Measurements from ENCODE around the gene ABHD12. TPM values are rescaled to one million over a fixed set of nuclear protein-coding genes. Genes with fewer than 3 reads are reported as not detected.
"Not testable (repeated sequence)": the region's sequence is repeated elsewhere in the genome, so short reads cannot be mapped to it uniquely, and the experiment has no call there.

The ABHD12 gene
- total RNA-seq, 1 donor from 2014 or later: 49.4 TPM

GRCh38 chr20:25269057-25269832 is 121.4 kb downstream of the ABHD12 start:
- DNase-seq (ENCODE audit: extremely low read depth, low read depth, low spot score): no peak

DNA sequence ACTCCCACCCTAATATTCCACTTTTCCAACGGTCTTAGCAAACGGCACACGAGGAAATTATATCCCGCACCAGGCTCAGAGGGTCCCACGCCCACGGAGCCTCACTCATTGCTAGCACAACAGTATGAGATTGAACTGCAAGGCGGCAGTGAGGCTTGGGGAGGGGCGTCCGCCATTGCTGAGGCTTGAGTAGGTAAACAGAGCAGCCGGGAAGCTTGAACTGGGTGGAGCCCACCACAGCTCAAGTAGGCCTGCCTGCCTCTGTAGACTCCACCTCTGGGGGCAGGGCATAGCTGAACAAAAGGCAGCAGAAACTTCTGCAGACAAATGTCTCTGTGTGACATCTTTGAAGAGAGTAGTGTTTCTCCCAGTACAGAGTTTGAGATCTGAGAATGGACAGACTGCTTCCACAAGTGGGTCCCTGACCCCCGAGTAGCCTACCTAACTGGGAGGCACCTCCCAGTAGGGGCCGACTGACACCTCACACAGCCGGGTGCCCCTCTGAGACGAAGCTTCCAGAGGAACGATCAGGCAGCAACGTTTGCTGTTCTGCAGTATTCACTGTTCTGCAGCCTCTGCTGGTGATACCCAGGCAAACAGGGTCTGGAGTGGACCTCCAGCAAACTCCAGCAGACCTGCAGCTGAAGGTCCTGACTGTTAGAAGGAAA is 129.7 kb downstream of the ABHD12 start:
- DNase-seq (ENCODE audit: extremely low read depth, low read depth, low spot score): not testable (repeated sequence)

DNA sequence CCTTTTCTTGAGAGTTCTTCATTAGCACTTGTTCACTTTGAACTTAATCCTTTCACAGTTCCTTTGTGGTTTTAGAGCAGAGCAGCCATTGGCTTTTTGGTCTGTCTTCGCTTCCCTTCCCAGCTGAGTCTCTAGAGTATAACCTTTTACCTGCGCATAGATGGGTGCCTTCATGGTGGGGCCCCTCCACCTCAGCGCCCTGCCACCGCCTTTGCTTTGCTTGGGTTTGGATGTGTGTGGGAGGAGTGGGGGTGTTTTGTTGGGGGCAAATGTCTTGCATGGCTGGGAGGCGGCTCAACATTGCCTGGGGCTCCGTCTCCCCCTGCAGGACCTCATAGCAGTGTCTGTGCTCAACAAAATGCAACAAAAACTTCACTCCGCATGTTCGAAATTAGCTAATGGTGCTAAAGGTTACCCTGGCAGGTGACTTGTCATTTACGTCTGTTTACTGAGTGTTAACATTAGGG is 130.8 kb downstream of the ABHD12 start:
- DNase-seq (ENCODE audit: extremely low read depth, low read depth, low spot score): no peak

DNA sequence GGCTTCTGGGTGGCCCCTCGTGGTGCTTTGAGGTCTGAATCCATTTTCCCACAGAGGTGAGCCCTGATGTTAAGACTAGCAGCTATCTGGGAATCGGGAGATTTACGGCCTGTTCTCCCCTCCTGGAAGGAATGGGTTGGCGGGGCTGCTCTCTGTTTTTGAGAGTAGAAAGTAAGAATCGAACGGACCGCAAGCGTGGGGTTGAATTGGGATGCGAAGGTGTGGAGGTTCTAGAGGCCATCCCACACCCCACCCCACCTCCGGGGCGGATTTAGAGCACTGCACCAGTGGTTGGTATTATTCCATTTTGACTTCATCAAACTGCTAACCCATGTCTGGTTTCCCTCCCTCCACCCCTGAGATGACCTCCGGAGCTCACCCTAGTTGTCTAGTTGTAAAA is 131.3 kb downstream of the ABHD12 start:
- DNase-seq (ENCODE audit: extremely low read depth, low read depth, low spot score): no peak

- DNase-seq (ENCODE audit: extremely low read depth, low read depth, low spot score): no peak
These were observed 131.8 kb downstream of the ABHD12 start for GRCh38 chr20:25258828-25259227.

GRCh38 chr20:25258476-25258805 is 132.2 kb downstream of the ABHD12 start:
- DNase-seq (ENCODE audit: extremely low read depth, low read depth, low spot score): no peak

DNA sequence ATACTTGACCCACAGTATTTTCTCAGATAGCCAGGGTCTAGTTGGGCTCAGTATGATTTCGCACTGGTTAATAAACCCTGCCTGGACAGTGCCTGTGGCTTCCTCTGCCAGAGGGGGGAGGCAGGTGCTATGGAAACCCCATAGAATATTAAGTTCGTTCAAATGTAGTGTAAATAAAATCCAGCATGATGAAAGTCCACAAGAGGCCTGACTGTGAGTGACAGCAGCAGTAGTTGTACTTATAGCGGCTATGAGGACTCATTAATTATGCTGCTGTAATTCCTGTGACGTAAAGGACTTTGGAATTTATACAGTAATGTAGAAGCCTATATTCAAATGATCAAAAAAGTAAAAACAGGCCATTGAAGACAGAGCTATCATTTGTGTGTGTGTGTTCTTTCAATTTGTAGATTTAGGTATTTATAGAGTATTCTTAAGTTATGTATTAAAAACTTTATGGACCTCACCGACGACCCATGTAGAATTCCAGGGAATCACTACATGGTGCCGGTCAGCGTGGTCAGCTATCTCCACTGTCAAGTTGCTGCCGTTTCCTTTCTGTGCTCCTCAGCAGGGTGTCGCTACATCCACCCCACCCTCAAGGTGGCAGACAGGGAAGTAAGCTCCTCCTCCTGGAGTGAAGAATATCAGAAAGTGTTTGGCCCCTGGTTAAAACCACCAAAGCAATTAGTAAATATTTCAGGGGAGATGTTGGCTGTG is 132.7 kb downstream of the ABHD12 start:
- no peak for DNase-seq (ENCODE audit: extremely low read depth, low read depth, low spot score)

DNA sequence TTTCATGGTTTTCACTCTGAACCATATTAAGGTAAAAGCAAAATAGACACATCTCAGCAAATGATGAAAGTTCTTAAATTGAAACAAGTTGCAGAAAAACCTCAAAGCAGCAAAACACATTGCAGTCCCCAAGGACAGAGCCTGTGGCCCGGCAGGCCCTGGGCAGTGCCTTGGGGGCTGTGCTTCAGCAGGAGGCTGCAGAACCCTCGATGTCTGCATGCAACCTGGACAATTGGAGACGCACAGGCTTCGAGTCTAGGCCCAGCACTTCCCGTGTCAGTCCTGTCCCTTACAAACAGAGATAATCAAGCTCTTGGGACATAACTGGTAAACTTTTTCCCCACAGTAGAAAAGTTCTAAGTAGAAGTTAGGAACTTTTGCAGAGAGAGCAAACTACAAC is 133.5 kb downstream of the ABHD12 start:
- no peak for DNase-seq (ENCODE audit: extremely low read depth, low read depth, low spot score)

DNA sequence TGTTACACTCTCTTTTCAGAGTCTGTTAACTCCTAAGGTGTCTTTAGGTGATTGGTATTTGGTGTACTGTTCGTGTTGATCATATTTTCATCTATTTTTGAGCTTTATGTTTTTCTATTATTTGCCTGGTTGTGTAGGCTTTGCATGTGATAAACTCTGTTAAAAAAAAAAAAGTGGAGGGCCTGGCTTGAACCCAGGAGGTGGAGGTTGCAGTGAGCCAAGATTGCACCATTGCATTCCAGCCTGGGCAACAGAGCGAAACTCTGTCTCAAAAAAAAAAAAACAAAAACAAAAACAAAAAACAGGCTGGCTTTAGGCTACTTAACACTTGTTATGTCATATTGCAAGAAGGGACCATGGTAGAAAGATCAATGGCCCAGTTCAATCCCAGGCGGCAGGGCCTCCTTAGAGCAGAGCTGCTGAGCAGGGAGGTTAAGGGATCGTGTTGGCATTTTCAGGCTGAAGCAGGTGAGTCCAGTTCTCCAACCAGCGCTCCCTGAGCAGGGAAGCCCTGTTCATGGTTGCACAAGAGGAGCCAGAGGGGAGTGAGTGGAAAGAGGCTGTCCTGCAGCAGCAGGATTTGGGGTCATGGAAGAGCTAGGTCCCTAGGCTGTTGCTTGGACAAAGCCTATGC is 134.3 kb downstream of the ABHD12 start:
- DNase-seq (ENCODE audit: extremely low read depth, low read depth, low spot score): no peak

GRCh38 chr20:25254986-25255680 is 135.5 kb downstream of the ABHD12 start:
- no peak for DNase-seq (ENCODE audit: extremely low read depth, low read depth, low spot score)

DNA sequence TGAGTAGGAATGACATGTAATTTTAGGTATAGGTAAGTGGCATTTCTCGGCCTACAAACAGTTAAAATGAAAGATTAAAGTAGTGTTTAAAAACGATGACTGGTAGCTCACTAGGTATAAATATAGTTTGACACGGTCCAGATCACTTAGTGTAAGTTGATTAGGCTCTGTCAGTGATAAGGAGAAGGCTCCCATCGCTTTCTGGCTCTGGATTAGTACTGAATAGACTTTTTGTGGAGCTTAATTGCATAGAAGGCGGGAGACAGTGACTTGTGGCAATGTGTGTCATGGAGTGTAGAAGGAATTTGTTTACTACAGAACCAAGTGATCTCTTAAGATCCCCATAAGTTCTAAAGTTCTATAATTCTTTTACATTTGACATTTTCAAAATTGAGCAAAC is 136.1 kb downstream of the ABHD12 start:
- DNase-seq (ENCODE audit: extremely low read depth, low read depth, low spot score): no peak

DNA sequence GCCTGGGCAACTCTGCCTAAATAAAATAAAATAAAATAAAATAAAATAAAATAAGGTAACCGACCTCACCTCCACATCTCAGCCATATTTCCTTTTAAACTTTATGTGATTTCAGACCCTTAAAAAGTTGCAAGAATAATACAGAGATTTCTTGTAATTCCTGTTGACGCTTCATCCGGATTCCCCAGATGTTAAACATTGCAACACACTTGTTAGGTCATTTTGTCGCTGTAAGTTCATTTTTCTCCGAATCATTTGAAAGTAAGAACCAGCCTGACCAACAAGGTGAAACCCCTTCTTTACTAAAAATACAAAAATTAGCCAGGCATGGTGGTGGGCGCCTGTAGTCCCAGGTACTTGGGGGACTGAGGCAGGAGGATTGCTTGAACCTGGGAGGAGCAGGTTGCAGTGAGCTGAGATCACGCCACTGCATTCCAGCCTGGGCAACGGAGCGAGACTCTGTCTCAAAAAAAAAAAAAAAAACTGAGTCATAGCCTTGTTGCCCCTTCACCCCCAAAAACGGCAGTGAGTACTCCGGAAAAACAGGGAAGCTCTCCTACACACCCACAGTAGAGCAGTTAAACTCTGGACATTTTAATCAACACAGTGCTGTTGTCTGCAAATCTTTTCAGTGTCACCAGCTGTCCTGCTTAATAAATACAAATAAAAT is 136.9 kb downstream of the ABHD12 start:
- no peak for DNase-seq (ENCODE audit: extremely low read depth, low read depth, low spot score)

GRCh38 chr20:25252686-25253421 is 137.8 kb downstream of the ABHD12 start:
- DNase-seq (ENCODE audit: extremely low read depth, low read depth, low spot score): no peak

- no peak for DNase-seq (ENCODE audit: extremely low read depth, low read depth, low spot score)
These were observed 138.4 kb downstream of the ABHD12 start for GRCh38 chr20:25252230-25252651.

DNA sequence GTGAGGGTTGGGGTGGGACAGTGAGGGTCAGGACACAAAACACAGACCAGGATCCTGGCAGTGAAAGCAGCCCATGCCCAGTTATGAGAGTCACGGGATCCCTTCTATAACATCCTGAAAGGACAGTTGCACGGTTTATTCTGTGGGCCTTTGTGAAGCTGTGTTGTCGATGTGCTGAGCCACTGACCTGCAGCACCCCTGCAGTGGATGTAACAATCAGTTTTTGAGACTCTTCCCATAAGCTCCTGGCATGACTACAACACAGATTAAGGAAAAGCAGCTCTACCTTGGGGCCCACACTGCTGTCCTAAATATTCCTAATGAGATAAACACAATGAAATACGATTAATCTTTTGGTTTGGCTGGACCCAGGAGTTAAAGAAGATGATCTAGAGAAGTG is 139.1 kb downstream of the ABHD12 start:
- DNase-seq (ENCODE audit: extremely low read depth, low read depth, low spot score): no peak

- no peak for DNase-seq (ENCODE audit: extremely low read depth, low read depth, low spot score)
These were observed 139.6 kb downstream of the ABHD12 start for GRCh38 chr20:25251019-25251418.

DNA sequence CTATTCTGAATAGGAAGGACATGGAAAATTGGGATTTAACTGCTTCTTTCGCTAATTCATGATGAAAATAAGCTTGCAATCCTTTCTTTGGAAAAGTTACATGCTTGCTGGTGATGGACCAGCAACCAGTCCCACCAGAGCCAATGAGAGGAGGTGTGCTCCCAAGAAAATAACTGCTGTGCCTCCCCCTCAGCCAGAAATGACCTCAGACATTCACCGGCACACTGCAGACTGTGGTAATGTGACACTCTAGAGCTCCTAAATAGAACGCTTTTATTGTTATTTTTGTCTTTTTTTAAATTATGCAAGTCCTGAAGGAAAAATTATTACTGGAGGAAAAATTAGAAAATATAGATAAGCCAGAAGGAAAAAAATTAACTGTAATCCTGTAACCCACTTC is 140.1 kb downstream of the ABHD12 start:
- no peak for DNase-seq (ENCODE audit: extremely low read depth, low read depth, low spot score)
